GM23338 (cell line): Measurements from ENCODE around the gene CELF2. TPM values are rescaled to one million over a fixed set of nuclear protein-coding genes. Genes with fewer than 3 reads are reported as not detected.

Experiments used
- ATAC-seq: fragments of 200-7000 bp; cut with Tn5 transposase; 3 replicates; pipeline ENCODE4 v1.9.1; 2020
- DNase-seq: peaks from one replicate; pipeline ENCODE4 v3.0.0-alpha.2; 2015; ENCODE audit warnings: low spot score
- H2AFZ ChIP-seq: fragments of 200-600 bp; sonication (generic); 2 replicates; pipeline ENCODE4 v1.8.0; 2016; ENCODE audit warnings: antibody characterized with exemption, mild to moderate bottlenecking, moderate library complexity
- H3F3A ChIP-seq: fragments of 200-600 bp; sonication (generic); replicated peaks from 2 replicates; pipeline ENCODE4 v1.8.0; 2017; ENCODE audit warnings: antibody characterized with exemption, mixed run types, low read depth
- H3K27ac ChIP-seq: fragments of 200-600 bp; sonication (generic); 2 replicates; pipeline ENCODE4 v1.6.1; 2016; ENCODE audit warnings: low read depth
- H3K27me3 ChIP-seq: fragments of 200-600 bp; sonication (generic); 2 replicates; pipeline ENCODE4 v1.8.0; 2016; ENCODE audit warnings: mild to moderate bottlenecking, mixed run types, moderate library complexity; ENCODE audit not compliant: insufficient read depth
- H3K36me3 ChIP-seq: fragments of 200-600 bp; sonication (generic); 2 replicates; pipeline ENCODE4 v1.8.0; 2016; ENCODE audit warnings: mild to moderate bottlenecking; ENCODE audit not compliant: insufficient read depth
- H3K4me1 ChIP-seq: fragments of 200-600 bp; sonication (generic); 2 replicates; pipeline ENCODE4 v1.8.0; 2016; ENCODE audit warnings: mild to moderate bottlenecking, moderate library complexity; ENCODE audit not compliant: insufficient read depth
- H3K4me2 ChIP-seq: fragments of 200-600 bp; sonication (generic); 2 replicates; pipeline ENCODE4 v1.7.1; 2017; ENCODE audit warnings: mixed run types
- H3K4me3 ChIP-seq: fragments of 200-600 bp; sonication (generic); 2 replicates; pipeline ENCODE4 v1.6.1; 2016; ENCODE audit warnings: mixed run types
- H3K79me2 ChIP-seq: fragments of 200-600 bp; sonication (generic); replicated peaks from 2 replicates; pipeline ENCODE4 v1.8.0; 2017; ENCODE audit warnings: mild to moderate bottlenecking; ENCODE audit not compliant: insufficient read depth
- H3K9me2 ChIP-seq: fragments of 200-600 bp; sonication (generic); 2 replicates; pipeline ENCODE4 v1.8.0; 2017; ENCODE audit not compliant: insufficient read depth
- H4K20me1 ChIP-seq: fragments of 200-600 bp; sonication (generic); replicated peaks from 2 replicates; pipeline ENCODE4 v1.8.0; 2017; ENCODE audit warnings: mild to moderate bottlenecking; ENCODE audit not compliant: insufficient read depth
- H3K27ac Mint-ChIP-seq: 2 replicates; pipeline ENCODE4 v1.8.0; 2020; ENCODE audit warnings: inconsistent platforms, mild to moderate bottlenecking, moderate library complexity, mixed read lengths
- H3K27me3 Mint-ChIP-seq: 3 replicates; pipeline ENCODE4 v1.8.0; 2022; ENCODE audit warnings: low read depth, mild to moderate bottlenecking, moderate library complexity, mixed read lengths, inconsistent platforms; ENCODE audit not compliant: insufficient read depth, poor library complexity
- H3K36me3 Mint-ChIP-seq: 3 replicates; pipeline ENCODE4 v1.8.0; 2021; ENCODE audit warnings: low read depth, mild to moderate bottlenecking, inconsistent platforms, moderate library complexity, mixed read lengths
- H3K4me1 Mint-ChIP-seq: 3 replicates; pipeline ENCODE4 v1.8.0; 2020; ENCODE audit warnings: mild to moderate bottlenecking, inconsistent platforms, mixed read lengths
- H3K4me3 Mint-ChIP-seq: 3 replicates; pipeline ENCODE4 v1.8.0; 2021; ENCODE audit warnings: moderate library complexity, mild to moderate bottlenecking, inconsistent platforms, mixed read lengths
- H3K9me3 Mint-ChIP-seq: 3 replicates; pipeline ENCODE4 v1.8.0; 2020; ENCODE audit warnings: moderate library complexity, mild to moderate bottlenecking, inconsistent platforms, mixed read lengths
- CREB1 ChIP-seq: fragments of 250-450 bp; sonication (Bioruptor Pico); IDR thresholded peaks from 2 replicates; pipeline ENCODE4 v1.5.0; 2020; ENCODE audit warnings: low read depth, mild to moderate bottlenecking, moderate library complexity
- CTCF ChIP-seq, 2 experiments: fragments of 200-600 bp in 1 of 2; sonication (generic) in 1 of 2; conservative IDR thresholded peaks; 2 replicates each; pipeline versions ENCODE4 v1.5.1 to v1.6.1; 2016 to 2017; ENCODE audit warnings: antibody characterized with exemption in 2 of 2, low read depth in 2 of 2, mild to moderate bottlenecking in 2 of 2, moderate library complexity in 1 of 2
- ETS1 ChIP-seq: IDR thresholded peaks from 2 replicates; pipeline ENCODE4 v1.6.1; 2016; ENCODE audit warnings: antibody characterized with exemption
- EZH2 ChIP-seq: fragments of 200-600 bp; sonication (generic); IDR thresholded peaks from one replicate; pipeline ENCODE4 v1.8.0; 2017; ENCODE audit warnings: antibody characterized with exemption, mild to moderate bottlenecking, low read depth; ENCODE audit not compliant: unreplicated experiment
- EZH2phosphoT487 ChIP-seq: fragments of 200-600 bp; sonication (generic); IDR thresholded peaks from one replicate; pipeline ENCODE4 v1.8.1; 2018; ENCODE audit warnings: antibody characterized with exemption; ENCODE audit not compliant: unreplicated experiment
- JUNB ChIP-seq: IDR thresholded peaks from one replicate; pipeline ENCODE4 v1.6.1; 2016; ENCODE audit warnings: antibody characterized with exemption; ENCODE audit not compliant: unreplicated experiment
- NANOG ChIP-seq: IDR thresholded peaks from 2 replicates; pipeline ENCODE4 v1.6.1; 2016; ENCODE audit warnings: antibody characterized with exemption, borderline replicate concordance
- POLR2AphosphoS5 ChIP-seq: IDR thresholded peaks from 2 replicates; pipeline ENCODE4 v1.6.1; 2016; ENCODE audit warnings: antibody characterized with exemption, low read depth
- REST ChIP-seq: IDR thresholded peaks from one replicate; pipeline ENCODE4 v1.6.1; 2018; ENCODE audit warnings: antibody characterized with exemption; ENCODE audit not compliant: unreplicated experiment
- STAT1 ChIP-seq: IDR thresholded peaks from one replicate; pipeline ENCODE4 v1.6.1; 2016; ENCODE audit warnings: antibody characterized with exemption; ENCODE audit not compliant: unreplicated experiment
- ZNF114 ChIP-seq: fragments of 250-450 bp; sonication (Bioruptor Pico); IDR thresholded peaks from 2 replicates; pipeline ENCODE4 v1.5.0; 2020; ENCODE audit warnings: mild to moderate bottlenecking, moderate library complexity
- ZNF331 ChIP-seq: fragments of 250-450 bp; sonication (Bioruptor Pico); IDR thresholded peaks from 2 replicates; pipeline ENCODE4 v1.5.0; 2020; ENCODE audit warnings: low read depth, mild to moderate bottlenecking, moderate library complexity
- ZNF462 ChIP-seq: fragments of 250-450 bp; sonication (Bioruptor Pico); IDR thresholded peaks from 2 replicates; pipeline ENCODE4 v1.5.0; 2020; ENCODE audit warnings: mild to moderate bottlenecking, moderate library complexity
- polyA plus RNA-seq: library from polyadenylated mRNA; unstranded; fragments of >200 nt; fragmentation: Nextera tagmentation; extraction: Ambion mirVana; gene quantifications from 2 replicates; pipeline ENCODE4 v1.2.1, GENCODE V29; 2016
- total RNA-seq: library from RNA; depleted of rRNA; stranded (reverse); fragments of >200 nt; shearing (Covaris generic); gene quantifications from 2 replicates; pipeline ENCODE4 v1.2.3, GENCODE V29; 2014

CELF2 gene
- total and polyA plus RNA-seq, 2 experiments from 2014 or later, result 18.1 to 22.5 TPM

- H3K27me3 Mint-ChIP-seq, result peaks cover 2% of the 10 kb centered on the region
Observed at GRCh38 chr10:11238893-11239292, 221.2 kb downstream of the CELF2 start.

More at GRCh38 chr10:11238893-11239292, 221.2 kb downstream of the CELF2 start:
- no peak overlapping the region for H3K4me3 Mint-ChIP-seq
- no peak overlapping the region for H3K4me3 ChIP-seq
- TF ChIP-seq CTCF (conservative IDR thresholded peaks at IDR 0.05; ENCODE audit: low read depth in 2 of 2) (no peak), REST (no peak), EZH2 (no peak), STAT1 (no peak), ZNF114 (CRISPR knock-in tag) (no peak), CREB1 (CRISPR knock-in tag) (no peak), JUNB (no peak), ETS1 (no peak), NANOG (no peak), ZNF331 (CRISPR knock-in tag) (no peak), EZH2phosphoT487 (no peak), ZNF462 (CRISPR knock-in tag) (no peak), POLR2AphosphoS5 (no peak)
- no peaks in the 10 kb centered on the region for H3K9me3 Mint-ChIP-seq
- H3K4me1 ChIP-seq, result no peaks in the 10 kb centered on the region; the same call in 1 of the 2 replicates
- H3K36me3 Mint-ChIP-seq, result no peaks in the 10 kb centered on the region
- no peak overlapping the region for H2AFZ ChIP-seq
- no peaks in the 10 kb centered on the region for H4K20me1 ChIP-seq
- ATAC-seq, result no peak
- H3K79me2 ChIP-seq, result 0 out of 2 replicates have a peak, but pooled peaks cover 6% of the 10 kb centered on the region
- no peaks in the 10 kb centered on the region for H3K36me3 ChIP-seq
- H3K9me2 ChIP-seq, result 0 out of 2 replicates have a peak, but pooled peaks cover 3% of the 10 kb centered on the region
- no peak overlapping the region for H3K27ac ChIP-seq
- no peaks in the 10 kb centered on the region for H3F3A ChIP-seq
- H3K27me3 ChIP-seq, result no peaks in the 10 kb centered on the region
- H3K4me2 ChIP-seq, result no peak overlapping the region
- H3K27ac Mint-ChIP-seq, result no peak overlapping the region
- no peak for DNase-seq
- H3K4me1 Mint-ChIP-seq, result peaks cover 11% of the 10 kb centered on the region; the same call in 2 of the 3 replicates
